Smooth muscle cell (in vitro differentiated cells): ENCODE results near the gene SH3YL1. TPM values are rescaled to one million over a fixed set of nuclear protein-coding genes. Genes with fewer than 3 reads are reported as not detected.

Experiments
- DNase-seq: peaks from one replicate; lab custom pipeline; 2025; ENCODE audit not compliant: unreplicated experiment; lab: John Stamatoyannopoulos, UW
- H2AFZ ChIP-seq: fragments of 200-600 bp; sonication (generic); 2 replicates; pipeline ENCODE4 v1.6.0; 2016; ENCODE audit warnings: antibody characterized with exemption, low read depth, mild to moderate bottlenecking
- H3F3A ChIP-seq: fragments of 200-600 bp; sonication (generic); 2 replicates; pipeline ENCODE4 v1.6.0; 2017; ENCODE audit warnings: antibody characterized with exemption, low read depth
- H3K27ac ChIP-seq: fragments of 200-600 bp; sonication (generic); 2 replicates; pipeline ENCODE4 v1.5.1; 2016; ENCODE audit warnings: low read depth, mild to moderate bottlenecking
- H3K27me3 ChIP-seq: fragments of 200-600 bp; sonication (generic); 2 replicates; pipeline ENCODE4 v1.6.1; 2016; ENCODE audit warnings: low read depth, mild to moderate bottlenecking
- H3K36me3 ChIP-seq: fragments of 200-600 bp; sonication (generic); 2 replicates; pipeline ENCODE4 v1.5.1; 2016; ENCODE audit warnings: low read depth
- H3K4me1 ChIP-seq: fragments of 200-600 bp; sonication (generic); 2 replicates; pipeline ENCODE4 v1.5.1; 2016; ENCODE audit warnings: low read depth
- H3K4me2 ChIP-seq: fragments of 200-600 bp; sonication (generic); 2 replicates; pipeline ENCODE4 v1.6.0; 2016; ENCODE audit warnings: mild to moderate bottlenecking
- H3K4me3 ChIP-seq: fragments of 200-600 bp; sonication (generic); 2 replicates; pipeline ENCODE4 v1.5.1; 2016; ENCODE audit warnings: mild to moderate bottlenecking
- H3K79me2 ChIP-seq: fragments of 200-600 bp; sonication (generic); 2 replicates; pipeline ENCODE4 v1.6.0; 2016; ENCODE audit warnings: low read depth, mild to moderate bottlenecking
- H3K9ac ChIP-seq: fragments of 200-600 bp; sonication (generic); 2 replicates; pipeline ENCODE4 v1.6.0; 2016; ENCODE audit warnings: low read depth
- H3K9me3 ChIP-seq: fragments of 200-600 bp; sonication (generic); replicated peaks from 2 replicates; pipeline ENCODE4 v1.5.1; 2016; ENCODE audit warnings: low read depth
- H4K20me1 ChIP-seq: fragments of 200-600 bp; sonication (generic); 2 replicates; pipeline ENCODE4 v1.6.0; 2016; ENCODE audit warnings: low read depth
- whole genome bisulfite sequencing: methylation state at CpG from one replicate; pipeline ENCODE4 v1.1.7; 2016; ENCODE audit warnings: low lambda C conversion rate; 5-methylcytosine and 5-hydroxymethylcytosine counted together
- polyA plus RNA-seq: library from polyadenylated mRNA; unstranded; fragments of >200 nt; fragmentation: Nextera tagmentation; extraction: Ambion mirVana; gene quantifications from 2 replicates; pipeline ENCODE4 v1.2.1, GENCODE V29; 2016
- total RNA-seq: library from RNA; depleted of rRNA; stranded (reverse); fragments of >200 nt; gene quantifications from 2 replicates; pipeline ENCODE4 v1.2.3, GENCODE V29; 2014
- TF ChIP-seq, protein P1 (sequence below): fragments of 200-600 bp; sonication (generic); IDR thresholded peaks from 2 replicates; pipeline ENCODE4 v1.5.1; 2017; ENCODE audit warnings: borderline replicate concordance, mild to moderate bottlenecking, antibody characterized with exemption; ENCODE audit not compliant: insufficient read depth, poor library complexity, severe bottlenecking

Gene SH3YL1
- total and polyA plus RNA-seq, 2 experiments from 2014 or later = 12.1 to 42.8 TPM

DNA sequence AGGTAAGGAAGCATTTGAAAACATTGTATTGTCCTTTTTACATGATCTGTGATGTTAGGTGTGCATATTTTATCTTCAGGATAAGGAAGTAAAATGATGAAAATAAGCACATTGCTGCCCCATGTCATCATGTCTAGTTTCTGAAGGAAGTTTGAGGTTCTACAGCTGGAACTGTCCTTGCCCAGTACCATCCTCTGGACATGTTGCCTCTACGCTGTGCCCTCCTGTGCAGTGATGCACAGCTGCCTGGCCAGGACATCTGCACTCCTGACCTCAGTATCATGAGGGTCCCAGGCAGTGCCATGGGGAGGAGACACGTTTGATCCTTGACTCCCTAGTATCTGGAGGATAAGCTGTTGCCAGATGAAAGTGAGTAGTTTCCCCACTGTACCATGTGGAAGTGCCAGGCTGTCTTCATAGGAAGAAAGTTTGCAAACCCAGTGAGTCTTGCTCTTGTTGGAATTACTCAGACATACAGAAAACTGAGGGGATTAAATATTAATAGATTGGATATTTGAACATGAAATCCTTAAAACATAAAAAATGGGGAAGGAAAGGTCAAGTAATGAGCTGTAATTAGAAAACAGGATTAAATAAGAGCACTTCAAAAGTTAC, 14.6 kb upstream of the SH3YL1 start:
- Histone ChIP-seq H3K4me1 (no peaks in the 10 kb centered on the region), H3K4me2 (no peak overlapping the region), H4K20me1 (peaks cover 89% of the 10 kb centered on the region), H3K27me3 (no peaks in the 10 kb centered on the region), H3K27ac (no peak overlapping the region), H3K9me3 (no peaks in the 10 kb centered on the region), H3K79me2 (peaks cover 18% of the 10 kb centered on the region), H3K4me3 (no peak overlapping the region), H3K36me3 (peaks cover 20% of the 10 kb centered on the region), H3K9ac (no peak overlapping the region), H2AFZ (no peak overlapping the region), H3F3A (no peaks in the 10 kb centered on the region)
- 95% methylated on average over 2 of the region's 2 CpGs for WGBS
- DNase-seq = no peak
- TF ChIP-seq, protein P1, sequence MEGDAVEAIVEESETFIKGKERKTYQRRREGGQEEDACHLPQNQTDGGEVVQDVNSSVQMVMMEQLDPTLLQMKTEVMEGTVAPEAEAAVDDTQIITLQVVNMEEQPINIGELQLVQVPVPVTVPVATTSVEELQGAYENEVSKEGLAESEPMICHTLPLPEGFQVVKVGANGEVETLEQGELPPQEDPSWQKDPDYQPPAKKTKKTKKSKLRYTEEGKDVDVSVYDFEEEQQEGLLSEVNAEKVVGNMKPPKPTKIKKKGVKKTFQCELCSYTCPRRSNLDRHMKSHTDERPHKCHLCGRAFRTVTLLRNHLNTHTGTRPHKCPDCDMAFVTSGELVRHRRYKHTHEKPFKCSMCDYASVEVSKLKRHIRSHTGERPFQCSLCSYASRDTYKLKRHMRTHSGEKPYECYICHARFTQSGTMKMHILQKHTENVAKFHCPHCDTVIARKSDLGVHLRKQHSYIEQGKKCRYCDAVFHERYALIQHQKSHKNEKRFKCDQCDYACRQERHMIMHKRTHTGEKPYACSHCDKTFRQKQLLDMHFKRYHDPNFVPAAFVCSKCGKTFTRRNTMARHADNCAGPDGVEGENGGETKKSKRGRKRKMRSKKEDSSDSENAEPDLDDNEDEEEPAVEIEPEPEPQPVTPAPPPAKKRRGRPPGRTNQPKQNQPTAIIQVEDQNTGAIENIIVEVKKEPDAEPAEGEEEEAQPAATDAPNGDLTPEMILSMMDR = no peak

DNA sequence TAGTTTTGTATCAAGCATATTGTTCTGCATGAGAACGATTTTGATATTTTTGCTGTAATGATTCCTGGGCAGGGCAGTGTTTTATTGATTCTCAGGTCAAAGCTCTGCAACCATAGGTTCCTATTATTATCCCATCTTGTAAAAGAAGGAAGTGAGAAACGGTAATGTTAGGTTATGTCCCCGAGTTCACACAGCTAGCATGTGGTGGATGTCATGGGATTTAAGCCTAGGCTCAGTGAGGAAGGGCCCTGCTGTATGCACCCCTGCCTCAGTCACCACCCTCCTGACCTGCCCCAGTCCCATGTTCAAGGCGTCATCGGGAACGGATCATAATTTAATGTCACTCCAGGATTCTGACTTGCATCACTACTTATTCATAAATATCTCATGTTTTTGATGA, 11.6 kb upstream of the SH3YL1 start:
- Histone ChIP-seq H4K20me1 (peaks cover 100% of the 10 kb centered on the region), H3K4me1 (no peaks in the 10 kb centered on the region), H3K27ac (no peak overlapping the region), H3K4me2 (no peak overlapping the region), H3K27me3 (no peaks in the 10 kb centered on the region), H2AFZ (no peak overlapping the region), H3K9me3 (no peaks in the 10 kb centered on the region), H3K79me2 (peaks cover 48% of the 10 kb centered on the region), H3K36me3 (peaks cover 24% of the 10 kb centered on the region), H3K4me3 (no peak overlapping the region), H3F3A (no peaks in the 10 kb centered on the region), H3K9ac (no peak overlapping the region)
- TF ChIP-seq, protein P1 = no peak
- no peak for DNase-seq
- WGBS = 90% methylated on average over 6 of the region's 6 CpGs

DNA sequence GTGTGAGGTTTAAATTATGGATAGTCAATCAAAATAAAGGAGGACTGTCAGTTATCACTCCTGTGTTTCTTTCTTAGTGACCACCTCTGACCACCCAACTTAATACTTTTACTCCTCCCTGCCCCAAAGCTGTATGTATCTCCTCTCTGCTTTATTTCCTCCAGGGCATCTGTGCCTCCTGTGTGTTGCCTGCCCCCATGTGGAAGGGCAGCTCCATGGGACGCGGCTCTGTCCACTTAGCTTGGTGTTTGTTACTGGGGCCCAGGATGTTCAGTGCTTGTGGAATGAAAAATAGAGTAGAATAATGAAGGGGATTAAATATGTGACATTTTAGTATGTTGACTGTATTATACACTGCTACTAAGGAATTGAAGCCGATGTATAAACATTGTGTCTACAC, 10.7 kb upstream of the SH3YL1 start:
- Histone ChIP-seq H2AFZ (no peak overlapping the region), H3K27ac (no peak overlapping the region), H4K20me1 (peaks cover 100% of the 10 kb centered on the region), H3K27me3 (no peaks in the 10 kb centered on the region), H3K9ac (no peak overlapping the region), H3K9me3 (no peaks in the 10 kb centered on the region), H3F3A (no peaks in the 10 kb centered on the region), H3K36me3 (peaks cover 24% of the 10 kb centered on the region), H3K4me3 (no peak overlapping the region), H3K4me2 (no peak overlapping the region), H3K4me1 (no peaks in the 10 kb centered on the region), H3K79me2 (peaks cover 57% of the 10 kb centered on the region)
- TF ChIP-seq, protein P1 = no peak
- no peak for DNase-seq
- WGBS = 98% methylated on average over 3 of the region's 3 CpGs

DNA sequence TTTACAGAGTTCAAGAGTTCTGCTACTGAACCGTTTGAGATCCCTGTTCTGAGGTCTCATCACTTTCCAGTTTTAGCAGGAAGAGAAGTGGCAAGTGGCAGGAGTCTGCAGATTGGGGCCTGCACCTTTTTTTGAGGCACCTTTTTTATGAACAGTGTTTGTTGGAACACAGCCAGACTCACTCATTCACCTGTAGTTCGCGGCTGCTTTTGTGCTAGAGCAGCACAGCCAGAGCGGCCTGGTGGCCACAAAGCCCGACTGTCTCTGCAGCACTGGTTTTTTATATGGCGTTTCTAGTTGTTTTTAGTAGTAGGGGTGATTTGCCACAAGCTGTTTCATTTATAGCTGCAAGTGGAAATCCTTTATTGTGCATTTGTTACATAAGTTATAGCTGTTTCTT, 9.5 kb upstream of the SH3YL1 start:
- TF ChIP-seq, protein P1 = no peak
- peaks cover 100% of the 10 kb centered on the region for H4K20me1 ChIP-seq
- H3K9ac ChIP-seq = no peak overlapping the region
- no peaks in the 10 kb centered on the region for H3F3A ChIP-seq
- H3K36me3 ChIP-seq = peaks cover 21% of the 10 kb centered on the region
- no peaks in the 10 kb centered on the region for H3K27me3 ChIP-seq
- DNase-seq = no peak
- no peak overlapping the region for H3K4me3 ChIP-seq
- no peak overlapping the region for H3K27ac ChIP-seq
- H2AFZ ChIP-seq = no peak overlapping the region
- 90% methylated on average over 6 of the region's 6 CpGs for WGBS
- H3K4me2 ChIP-seq = no peak overlapping the region
- H3K9me3 ChIP-seq = no peaks in the 10 kb centered on the region
- no peaks in the 10 kb centered on the region for H3K4me1 ChIP-seq
- H3K79me2 ChIP-seq = peaks cover 69% of the 10 kb centered on the region
